HG03097 (cell line): ENCODE data around the gene CDK11A.
A peak's percentile ranks its signal among the peaks of the same experiment; 100 is the strongest.
"Not testable (repeated sequence)": the region's sequence is repeated elsewhere in the genome, so short reads cannot be mapped to it uniquely, and the experiment has no call there.

Source experiments
- ATAC-seq: cut with Tn5 transposase; IDR thresholded peaks from one replicate; pipeline ENCODE4 v1.9.1; 2021; ENCODE audit not compliant: unreplicated experiment, low FRiP score

Gene CDK11A

DNA sequence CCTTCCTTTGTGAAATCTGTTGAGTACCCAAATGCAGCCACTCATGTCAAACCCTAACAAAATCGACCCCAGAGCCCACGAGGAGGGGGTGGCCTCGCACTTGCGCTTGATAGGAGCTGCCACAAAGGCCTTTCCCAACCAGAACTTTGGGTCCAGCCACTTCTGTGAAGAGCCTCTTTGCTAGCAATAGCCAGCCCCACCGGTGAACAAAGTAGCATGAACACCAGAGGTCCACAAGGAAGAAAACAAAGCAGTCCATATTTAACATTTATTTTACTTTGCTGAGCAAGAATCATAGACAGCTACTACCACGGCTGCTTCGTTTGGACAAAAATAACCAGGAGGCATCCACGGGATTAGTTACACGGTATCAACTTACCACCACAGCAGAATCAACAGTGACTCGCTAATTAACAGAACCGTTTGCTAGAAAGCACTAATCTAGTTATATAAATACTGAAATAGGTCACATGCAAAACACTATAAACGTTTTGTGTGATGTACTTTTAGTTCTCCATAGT is 3.0 kb upstream of the CDK11A start:
- not testable (repeated sequence) for ATAC-seq

DNA sequence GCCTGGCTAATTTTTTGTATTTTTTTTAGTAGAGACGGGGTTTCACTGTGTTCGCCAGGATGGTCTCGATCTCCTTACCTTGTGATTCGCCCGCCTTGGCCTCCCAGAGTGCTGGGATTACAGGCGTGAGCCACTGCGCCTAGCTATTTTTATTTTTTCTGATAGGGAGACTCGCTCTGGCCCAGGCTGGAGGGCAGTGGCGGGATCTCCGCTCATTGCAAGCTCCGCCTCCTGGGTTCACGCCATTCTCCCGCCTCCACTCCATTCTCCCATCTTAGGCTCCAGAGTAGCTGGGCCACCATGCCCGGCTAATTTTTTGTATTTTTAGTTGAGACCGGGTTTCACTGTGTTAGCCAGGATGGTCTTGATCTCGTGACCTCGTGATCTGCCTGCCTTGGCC is 1.9 kb upstream of the CDK11A start:
- ATAC-seq = not testable (repeated sequence)

GRCh38 chr1:1721201-1721600 is 3.0 kb downstream of the CDK11A start:
- ATAC-seq = no peak

- not testable (repeated sequence) for ATAC-seq
Observed at GRCh38 chr1:1715109-1715883, 8.9 kb downstream of the CDK11A start.

DNA sequence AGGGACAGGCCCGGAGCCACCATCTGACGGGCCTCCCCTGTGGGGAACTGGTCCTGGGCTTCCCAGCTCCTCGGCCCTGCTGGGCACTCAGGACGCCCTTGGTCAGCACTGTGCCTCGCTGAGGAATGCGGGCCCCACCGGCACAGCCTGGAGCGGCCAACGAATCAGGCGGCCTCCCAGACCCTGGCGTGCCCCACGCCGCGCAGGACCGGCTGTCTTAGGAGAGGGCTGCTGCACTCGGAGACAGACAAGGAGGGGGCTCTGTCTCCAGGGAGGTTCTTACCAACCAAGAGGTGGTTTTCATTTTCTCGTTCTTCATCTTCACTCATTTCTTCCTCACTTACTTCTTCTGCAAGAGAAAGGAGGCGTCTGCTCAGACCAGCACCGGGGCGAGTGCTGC is 16.3 kb downstream of the CDK11A start:
- not testable (repeated sequence) for ATAC-seq

- not testable (repeated sequence) for ATAC-seq
Observed at GRCh38 chr1:1707241-1707640, 16.9 kb downstream of the CDK11A start.

DNA sequence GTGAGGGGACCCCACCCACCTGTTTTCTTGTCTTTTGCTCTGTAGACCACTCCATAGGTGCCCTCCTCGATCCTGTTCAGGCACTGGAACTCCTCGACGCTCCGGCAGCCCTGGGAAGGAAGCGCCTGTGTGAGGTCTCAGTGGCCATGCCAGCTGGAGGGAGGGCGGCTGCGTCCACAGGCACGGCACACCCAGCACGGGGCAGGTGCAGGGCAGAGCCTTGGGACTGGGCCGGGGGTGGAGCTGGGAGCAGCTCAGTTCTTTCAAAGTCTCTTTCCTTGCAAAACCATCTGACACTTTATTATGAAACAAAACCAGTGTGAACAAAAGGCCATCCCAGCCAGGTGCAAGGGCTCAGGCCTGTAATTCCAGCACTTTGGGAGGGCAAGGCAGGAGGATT is 18.5 kb downstream of the CDK11A start:
- not testable (repeated sequence) for ATAC-seq

- not testable (repeated sequence) for ATAC-seq
Observed at GRCh38 chr1:1704284-1704957, 19.7 kb downstream of the CDK11A start.

DNA sequence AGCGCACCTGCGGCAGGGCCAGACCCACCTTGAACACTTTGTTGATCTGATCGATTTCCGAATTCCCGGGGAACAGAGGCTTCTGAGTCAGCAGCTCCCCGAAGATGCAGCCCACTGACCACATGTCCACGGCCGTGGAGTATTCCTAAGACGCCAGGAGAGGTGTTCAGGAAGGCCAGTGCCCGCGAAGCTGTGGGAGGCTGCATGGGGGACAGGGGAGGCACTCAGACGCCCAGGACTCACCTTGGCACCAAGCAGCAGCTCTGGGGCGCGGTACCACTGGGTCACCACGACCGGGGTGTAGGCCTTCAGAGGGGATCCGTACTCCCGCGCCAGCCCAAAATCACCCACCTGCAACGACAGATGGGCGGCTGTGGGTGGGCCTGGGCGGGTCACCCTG is 20.4 kb downstream of the CDK11A start:
- no peak for ATAC-seq

- ATAC-seq = not testable (repeated sequence)
Observed at GRCh38 chr1:1702506-1702905, 21.7 kb downstream of the CDK11A start.

GRCh38 chr1:1700557-1700956 is 23.6 kb downstream of the CDK11A start:
- not testable (repeated sequence) for ATAC-seq

GRCh38 chr1:1700067-1700466 is 24.1 kb downstream of the CDK11A start:
- not testable (repeated sequence) for ATAC-seq

DNA sequence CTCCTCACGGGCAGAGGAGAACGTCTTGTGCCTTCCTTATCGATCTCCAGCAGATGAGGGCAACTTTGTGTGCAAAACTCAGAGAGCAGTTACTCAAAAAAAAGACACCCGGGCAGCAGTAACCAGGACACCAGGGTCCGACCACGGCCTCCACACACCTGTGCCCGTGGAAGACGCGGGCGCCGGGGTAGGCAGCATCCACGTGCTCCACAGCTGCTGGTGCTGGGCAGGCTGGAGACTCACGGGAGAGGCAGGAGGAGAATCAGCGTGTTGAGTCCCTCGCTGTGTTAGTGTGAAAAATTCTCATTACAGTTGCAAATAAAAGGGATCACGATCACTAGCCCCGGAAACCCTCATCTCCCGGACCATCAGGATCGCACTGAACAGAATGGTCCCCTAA is 25.1 kb downstream of the CDK11A start:
- ATAC-seq = not testable (repeated sequence)

DNA sequence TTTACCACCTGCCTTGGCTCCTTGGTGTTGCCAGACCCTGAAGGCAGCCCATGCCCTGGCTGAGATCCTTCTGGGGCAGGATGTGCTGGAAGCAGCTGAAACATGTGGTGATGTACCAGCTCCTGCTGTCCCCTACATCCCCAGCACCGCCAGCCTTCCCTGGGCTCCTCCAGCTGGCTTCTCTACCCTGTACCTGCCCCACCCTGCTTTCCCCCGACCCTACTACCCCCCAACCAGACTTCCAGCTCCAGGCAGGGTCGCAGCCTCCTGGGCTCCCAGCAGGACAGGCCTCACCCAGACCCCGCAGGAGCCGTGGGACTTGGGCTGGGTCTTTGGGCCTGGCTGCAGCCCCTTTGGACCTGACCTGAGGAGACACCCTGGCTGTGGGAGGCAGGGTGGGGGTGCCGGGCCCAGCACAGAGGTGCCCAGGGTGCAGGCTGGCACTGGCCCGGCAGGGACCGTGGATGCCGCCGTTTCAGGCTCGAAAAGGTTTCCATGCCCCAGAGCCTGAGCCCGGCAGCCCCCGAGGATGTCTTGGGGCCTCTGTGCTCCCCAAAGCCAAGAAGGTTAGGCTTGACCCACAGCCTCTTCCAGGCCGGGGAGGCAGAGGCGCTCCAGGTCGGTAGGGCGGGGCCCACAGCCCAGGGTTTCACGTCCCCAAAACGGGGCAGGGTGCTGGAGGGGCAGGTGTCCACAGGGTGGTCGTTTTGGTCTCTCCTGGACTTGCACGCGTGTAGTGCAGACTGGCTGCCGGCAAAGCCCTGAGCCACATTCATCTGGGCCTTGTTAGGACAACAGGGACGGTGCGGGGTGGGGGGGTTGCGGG is 26.6 kb downstream of the CDK11A start:
- ATAC-seq = not testable (repeated sequence)

DNA sequence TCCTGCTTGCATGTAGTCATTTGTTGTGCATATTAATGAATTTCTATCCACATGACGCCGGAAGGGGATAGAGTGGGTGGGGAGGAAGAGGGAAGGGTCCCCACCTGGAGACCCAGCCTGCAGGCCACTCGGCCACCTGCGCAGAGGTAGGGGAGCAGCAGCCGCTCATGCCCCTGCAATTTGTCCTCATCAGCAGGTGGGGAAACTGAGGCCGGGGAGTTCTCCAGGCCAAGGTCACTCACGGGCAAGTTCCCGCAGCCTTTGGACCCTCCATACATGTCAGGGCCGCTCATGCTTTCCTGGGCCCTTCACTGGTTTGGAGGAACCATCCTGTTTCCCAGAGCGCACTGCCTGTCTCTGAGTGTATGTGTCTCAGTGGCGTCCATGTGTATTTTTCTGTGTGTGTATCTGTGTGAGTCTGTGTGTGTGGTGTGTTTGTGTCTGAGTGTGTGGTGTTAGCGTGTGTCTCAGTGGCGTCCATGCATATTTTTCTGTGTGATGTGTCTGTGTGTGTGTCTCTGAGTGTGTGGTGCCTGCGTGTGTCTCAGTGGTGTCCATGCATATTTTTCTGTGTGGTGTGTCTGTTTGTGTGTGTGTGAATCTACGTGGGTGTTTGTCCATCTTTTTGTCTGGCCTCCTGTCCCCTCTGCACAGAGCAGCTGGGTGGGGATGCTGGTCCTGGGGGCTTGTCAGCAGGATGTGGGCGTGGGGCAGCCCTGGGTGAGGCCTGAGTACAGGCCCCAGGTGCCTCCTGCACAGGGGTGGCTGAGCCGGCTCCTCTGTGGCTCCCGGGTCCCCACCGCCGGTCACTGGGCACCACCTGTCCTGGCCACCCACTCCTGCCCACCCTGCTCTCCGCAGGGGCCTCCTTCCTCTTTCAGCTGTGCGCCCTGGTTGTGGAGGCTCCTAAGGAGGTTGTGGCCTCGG is 27.5 kb downstream of the CDK11A start:
- not testable (repeated sequence) for ATAC-seq

- ATAC-seq = peak; percentile 80
Observed at GRCh38 chr1:1692714-1693647, 31.2 kb downstream of the CDK11A start, which contains the start of gene SLC35E2B. Gene SLC35E2B, minus strand, starts transcription at chr1:1692795. Its CDS starts 16,096 bp downstream, at chr1:1676699.

DNA sequence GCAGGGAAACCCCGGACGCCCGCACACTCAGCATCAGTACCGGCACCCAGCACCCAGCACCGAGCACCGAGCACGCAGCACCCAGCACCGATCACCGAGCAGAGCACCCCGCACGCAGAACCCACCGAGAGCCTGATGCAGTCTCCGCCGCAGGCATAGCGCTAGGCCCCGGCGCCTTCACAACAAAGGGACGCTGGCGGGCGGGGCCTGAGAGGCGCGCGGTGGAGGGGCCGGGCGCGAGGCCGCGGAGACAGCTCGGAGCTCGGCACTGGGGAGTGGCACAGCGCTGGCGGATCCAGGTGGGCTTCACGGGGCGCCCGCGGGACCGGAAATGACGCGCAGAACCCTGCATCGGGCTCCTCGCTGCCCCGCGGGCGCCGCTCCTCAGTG is 31.8 kb downstream of the CDK11A start:
- ATAC-seq = not testable (repeated sequence)

DNA sequence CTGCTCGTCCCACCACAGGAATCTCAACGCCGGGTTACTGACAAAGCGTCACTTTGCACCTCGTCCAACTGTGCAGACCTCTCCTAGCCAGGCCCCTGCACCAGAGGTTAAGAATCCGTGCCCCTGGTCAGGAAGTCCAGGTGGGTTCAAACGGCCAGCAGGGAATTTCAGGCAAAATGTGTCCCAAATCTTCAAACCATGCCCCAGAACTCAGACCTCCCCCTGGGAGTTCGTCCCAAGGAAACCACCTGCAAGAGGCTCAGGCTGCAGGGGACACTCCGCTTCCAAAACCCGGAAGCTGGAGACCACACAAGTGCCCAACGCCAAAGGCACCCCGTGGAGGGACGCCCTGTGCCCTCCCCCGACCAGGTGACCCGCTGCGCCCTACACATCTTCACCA is 32.7 kb downstream of the CDK11A start:
- not testable (repeated sequence) for ATAC-seq

GRCh38 chr1:1689526-1689925 is 34.6 kb downstream of the CDK11A start:
- not testable (repeated sequence) for ATAC-seq
